GM10847 (cell line): Measurements from ENCODE around the gene TMBIM1.

Source experiments
- POLR2A ChIP-seq: IDR thresholded peaks from 2 replicates; pipeline ENCODE4 v1.6.1; 2011; ENCODE audit not compliant: insufficient read length; ENCODE audit errors: extremely low read depth

Gene TMBIM1

DNA sequence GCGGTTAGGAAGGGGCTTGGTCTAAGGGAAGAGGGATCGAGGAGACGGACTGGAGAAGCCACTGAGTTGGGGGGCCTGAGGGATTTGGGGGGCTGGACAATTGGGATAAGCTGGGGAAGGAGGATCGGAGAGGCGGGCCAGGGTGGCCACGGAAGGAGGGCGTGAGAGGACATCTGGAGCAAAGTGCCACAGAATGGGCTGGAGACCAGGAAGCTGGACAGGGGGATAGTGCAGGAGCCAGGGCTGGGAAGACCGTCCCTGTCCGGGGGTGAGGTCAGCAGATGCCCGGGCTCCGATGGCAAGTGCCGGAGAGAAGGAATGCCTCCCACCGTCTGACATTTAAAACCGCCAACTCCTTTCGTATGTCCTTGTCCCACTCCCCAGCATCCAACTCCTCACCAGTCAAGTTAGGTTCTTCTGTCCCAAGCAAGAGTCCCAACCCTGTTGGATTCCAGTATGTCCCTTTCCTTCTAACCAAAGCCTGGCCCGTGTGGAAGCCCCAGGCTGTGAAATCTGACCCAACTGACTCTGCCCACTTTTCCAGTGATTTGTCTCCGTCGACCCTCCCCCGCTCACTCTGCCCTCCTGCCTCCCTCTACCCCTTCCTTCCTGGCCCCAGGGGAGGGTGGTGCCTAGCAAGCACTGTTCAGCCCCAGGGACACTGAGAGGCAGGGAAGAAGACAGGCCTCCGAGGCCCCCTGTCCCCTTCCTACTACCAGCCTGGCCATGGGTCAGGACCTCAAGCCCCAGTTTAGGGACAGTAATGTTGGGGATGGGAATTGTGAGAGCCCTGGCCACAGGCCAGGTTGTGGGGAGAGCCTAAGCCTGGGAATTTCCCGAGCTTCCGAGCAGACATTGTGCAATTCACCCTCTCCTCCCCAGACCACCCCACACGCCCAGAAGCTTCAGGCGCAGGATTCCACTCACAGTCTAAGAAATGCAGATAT, 31.5 kb upstream of the TMBIM1 start:
- no peak for TF ChIP-seq POLR2A

- no peak for TF ChIP-seq POLR2A
Observed at GRCh38 chr2:218322768-218323525, 30.6 kb upstream of the TMBIM1 start.

- no peak for TF ChIP-seq POLR2A
Observed at GRCh38 chr2:218320704-218321336, 28.5 kb upstream of the TMBIM1 start.

- no peak for TF ChIP-seq POLR2A
Observed at GRCh38 chr2:218319813-218320365, 27.6 kb upstream of the TMBIM1 start.

DNA sequence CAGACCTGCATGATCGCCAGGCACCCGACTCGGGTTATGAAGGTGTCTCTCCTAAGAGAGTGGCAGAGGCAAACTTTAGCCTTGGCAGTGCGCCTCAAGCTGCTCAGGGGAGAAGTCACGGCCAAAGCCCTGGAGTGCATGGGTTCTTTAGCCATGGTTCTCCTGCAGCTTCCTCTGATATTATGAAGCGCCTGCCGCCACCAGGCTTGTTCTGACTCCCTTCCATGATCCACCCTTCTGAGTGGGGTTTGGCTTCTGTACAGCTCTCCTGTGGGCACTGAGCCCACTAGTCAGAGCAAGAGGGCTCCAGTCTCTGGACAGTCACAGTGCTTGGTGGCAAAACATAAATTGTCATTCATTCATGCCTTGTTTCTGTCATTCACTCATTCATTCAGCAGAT, 25.9 kb upstream of the TMBIM1 start:
- no peak for TF ChIP-seq POLR2A

DNA sequence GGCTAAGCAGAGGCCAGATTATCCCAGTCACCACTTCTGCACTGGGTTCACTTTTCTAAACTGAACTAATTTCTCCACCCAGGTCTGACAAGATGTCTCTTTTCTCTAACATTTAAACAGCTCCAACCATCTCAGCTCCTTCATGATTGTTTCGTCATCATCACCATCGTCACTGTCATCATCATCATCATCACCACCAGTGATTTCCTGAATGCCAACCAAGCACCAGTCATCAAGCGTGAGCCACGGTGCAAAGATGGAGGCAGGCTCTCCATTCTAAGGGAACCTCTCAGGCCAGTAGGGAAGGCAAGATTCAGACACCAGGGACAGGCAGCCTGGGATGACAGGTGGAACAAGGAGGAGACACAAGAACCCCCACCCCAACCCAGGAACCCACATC, 25.5 kb upstream of the TMBIM1 start:
- TF ChIP-seq POLR2A: no peak

GRCh38 chr2:218317303-218317630, 25.0 kb upstream of the TMBIM1 start:
- TF ChIP-seq POLR2A: no peak

GRCh38 chr2:218315397-218315796, 23.1 kb upstream of the TMBIM1 start:
- no peak for TF ChIP-seq POLR2A

DNA sequence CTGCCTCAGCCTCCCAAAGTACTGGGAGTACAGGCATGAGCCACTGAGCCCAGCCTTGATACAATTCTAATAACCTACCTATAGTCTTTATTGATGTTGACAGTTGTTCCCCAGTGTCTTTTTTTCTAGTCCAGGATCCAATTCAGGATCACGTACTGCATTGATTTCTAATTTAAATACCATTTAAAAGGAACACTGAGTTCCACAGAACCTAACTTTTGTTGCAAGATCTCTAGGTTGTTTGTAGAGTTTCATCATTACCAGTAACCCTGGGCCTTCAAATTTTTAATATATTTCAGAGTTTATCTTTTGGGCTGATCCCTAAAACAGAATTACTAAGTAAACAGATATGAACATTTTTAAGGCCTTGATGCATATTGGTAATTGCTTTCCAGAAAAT, 21.1 kb upstream of the TMBIM1 start:
- no peak for TF ChIP-seq POLR2A

GRCh38 chr2:218312267-218312756, 20.0 kb upstream of the TMBIM1 start:
- no peak for TF ChIP-seq POLR2A

- TF ChIP-seq POLR2A: no peak
Observed at GRCh38 chr2:218310853-218311540, 18.7 kb upstream of the TMBIM1 start.

GRCh38 chr2:218307415-218308090, 15.2 kb upstream of the TMBIM1 start:
- no peak for TF ChIP-seq POLR2A

GRCh38 chr2:218306184-218306920, 14.0 kb upstream of the TMBIM1 start:
- TF ChIP-seq POLR2A: no peak

- no peak for TF ChIP-seq POLR2A
Observed at GRCh38 chr2:218305383-218305782, 13.1 kb upstream of the TMBIM1 start.
